Measurements from ENCODE around the gene CCDC192. TPM values are rescaled to one million over a fixed set of nuclear protein-coding genes. Genes with fewer than 3 reads are reported as not detected.

The CCDC192 gene
- total RNA-seq, 4 donors from 2014 or later = 0.70 to 3.1 (median 2.0) TPM; not detected in 1

DNA sequence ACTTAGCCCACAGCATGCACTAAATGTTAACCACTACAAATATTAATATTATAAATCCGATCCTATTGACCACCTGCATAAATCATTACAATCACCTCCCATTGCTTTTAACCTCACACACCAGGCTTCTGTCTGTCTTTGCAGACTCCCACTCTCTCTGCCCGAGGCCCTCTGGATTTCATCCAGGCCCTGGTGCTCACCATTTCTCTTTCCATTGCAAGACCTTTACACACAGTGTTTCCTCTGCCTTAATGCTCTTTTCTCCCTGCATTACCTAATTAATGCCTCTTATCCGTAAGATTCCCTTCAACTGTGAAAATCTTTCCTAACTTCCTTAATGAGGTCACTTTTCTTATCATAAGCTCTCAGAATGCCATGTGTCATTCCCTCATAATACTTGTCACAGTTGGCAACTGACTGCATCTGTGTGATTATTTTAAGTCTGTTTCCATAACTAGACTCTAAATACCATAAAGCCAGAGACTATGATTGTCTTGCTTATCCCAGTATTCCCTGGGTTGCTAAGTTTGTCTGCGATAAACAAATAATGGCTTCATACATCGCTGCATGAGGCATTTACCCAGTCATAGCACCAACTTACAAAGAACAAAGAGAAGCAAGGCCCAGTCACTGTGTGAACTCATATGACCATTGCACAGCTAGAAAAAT, 155.1 kb downstream of the CCDC192 start:
- 73% methylated on average over 5 of the region's 5 CpGs for WGBS

DNA sequence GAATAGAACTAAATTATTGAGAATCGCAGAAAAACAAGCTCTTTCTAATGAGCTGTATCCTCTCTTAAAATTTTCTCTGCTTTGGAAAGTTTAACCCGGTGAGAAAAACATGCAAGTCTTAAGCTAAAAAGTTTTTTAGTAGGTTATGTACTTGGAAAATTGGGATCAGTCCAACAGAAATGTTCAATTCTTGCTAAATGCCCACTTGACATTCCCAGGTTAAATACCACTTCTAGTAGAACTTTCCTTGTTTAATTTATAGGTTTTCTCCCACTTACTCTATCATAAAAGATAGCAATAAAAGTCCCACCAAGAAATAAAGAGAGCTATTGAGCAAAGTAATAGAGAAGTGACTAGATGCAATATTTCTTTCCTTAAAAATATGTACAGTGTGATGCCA, 157.1 kb downstream of the CCDC192 start:
- no peak overlapping the region for H3K27ac ChIP-seq
- H3K36me3 ChIP-seq = no peaks in the 10 kb centered on the region
- no peak overlapping the region for H3K4me3 ChIP-seq
- no peaks in the 10 kb centered on the region for H3K9me3 ChIP-seq
- 94% methylated on average over 2 of the region's 2 CpGs for WGBS
- no peaks in the 10 kb centered on the region for H3K27me3 ChIP-seq
- TF ChIP-seq POLR2AphosphoS5 (IDR thresholded peaks at IDR 0.05) (no peak), EP300 (IDR thresholded peaks at IDR 0.05) (no peak), POLR2A (IDR thresholded peaks at IDR 0.05) (no peak)
- TF ChIP-seq, protein P1, sequence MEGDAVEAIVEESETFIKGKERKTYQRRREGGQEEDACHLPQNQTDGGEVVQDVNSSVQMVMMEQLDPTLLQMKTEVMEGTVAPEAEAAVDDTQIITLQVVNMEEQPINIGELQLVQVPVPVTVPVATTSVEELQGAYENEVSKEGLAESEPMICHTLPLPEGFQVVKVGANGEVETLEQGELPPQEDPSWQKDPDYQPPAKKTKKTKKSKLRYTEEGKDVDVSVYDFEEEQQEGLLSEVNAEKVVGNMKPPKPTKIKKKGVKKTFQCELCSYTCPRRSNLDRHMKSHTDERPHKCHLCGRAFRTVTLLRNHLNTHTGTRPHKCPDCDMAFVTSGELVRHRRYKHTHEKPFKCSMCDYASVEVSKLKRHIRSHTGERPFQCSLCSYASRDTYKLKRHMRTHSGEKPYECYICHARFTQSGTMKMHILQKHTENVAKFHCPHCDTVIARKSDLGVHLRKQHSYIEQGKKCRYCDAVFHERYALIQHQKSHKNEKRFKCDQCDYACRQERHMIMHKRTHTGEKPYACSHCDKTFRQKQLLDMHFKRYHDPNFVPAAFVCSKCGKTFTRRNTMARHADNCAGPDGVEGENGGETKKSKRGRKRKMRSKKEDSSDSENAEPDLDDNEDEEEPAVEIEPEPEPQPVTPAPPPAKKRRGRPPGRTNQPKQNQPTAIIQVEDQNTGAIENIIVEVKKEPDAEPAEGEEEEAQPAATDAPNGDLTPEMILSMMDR (IDR thresholded peaks at IDR 0.05) = no peak
- peaks cover 3% of the 10 kb centered on the region for H3K4me1 ChIP-seq
- no peak for DNase-seq (ENCODE audit: low spot score in 2 of 2)

More for the DNA sequence above, 155.1 kb downstream of the CCDC192 start:
- Histone ChIP-seq H3K27me3 (no peaks in the 10 kb centered on the region), H3K4me3 (no peak overlapping the region), H3K4me1 (no peaks in the 10 kb centered on the region), H3K27ac (no peak overlapping the region), H3K9me3 (no peaks in the 10 kb centered on the region), H3K36me3 (no peaks in the 10 kb centered on the region)
- no peak for DNase-seq (ENCODE audit: low spot score in 2 of 2)
- TF ChIP-seq, protein P1 (IDR thresholded peaks at IDR 0.05) = no peak
- TF ChIP-seq EP300 (IDR thresholded peaks at IDR 0.05) (no peak), POLR2A (IDR thresholded peaks at IDR 0.05) (no peak), POLR2AphosphoS5 (IDR thresholded peaks at IDR 0.05) (no peak)

DNA sequence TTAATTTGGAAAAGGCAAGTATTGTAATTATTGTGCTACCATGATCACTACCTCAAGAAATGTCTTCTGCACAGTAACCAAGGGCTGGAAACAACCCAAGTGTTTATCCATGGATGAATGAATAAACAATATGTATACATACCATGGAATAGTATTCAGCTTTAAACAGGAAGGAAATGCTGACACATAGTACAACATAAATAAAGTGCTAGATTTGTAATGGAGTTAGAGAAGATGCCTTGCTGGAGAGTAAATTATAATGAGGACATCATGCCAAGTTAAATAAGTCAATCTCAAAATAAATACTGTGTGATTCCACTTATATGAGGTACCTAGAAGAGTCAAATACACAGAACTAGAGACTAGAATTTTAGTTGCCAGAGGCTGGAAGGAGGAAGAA, 160.0 kb downstream of the CCDC192 start:
- TF ChIP-seq, protein P1 (IDR thresholded peaks at IDR 0.05) = no peak
- no peak for TF ChIP-seq POLR2AphosphoS5 (IDR thresholded peaks at IDR 0.05)
- TF ChIP-seq POLR2A (IDR thresholded peaks at IDR 0.05) = no peak
- no peak for TF ChIP-seq EP300 (IDR thresholded peaks at IDR 0.05)
- Histone ChIP-seq H3K27ac (no peak overlapping the region), H3K27me3 (no peaks in the 10 kb centered on the region), H3K4me3 (no peak overlapping the region), H3K9me3 (no peaks in the 10 kb centered on the region), H3K4me1 (peaks cover 9% of the 10 kb centered on the region), H3K36me3 (no peaks in the 10 kb centered on the region)
- DNase-seq (ENCODE audit: low spot score in 2 of 2) = no peak

DNA sequence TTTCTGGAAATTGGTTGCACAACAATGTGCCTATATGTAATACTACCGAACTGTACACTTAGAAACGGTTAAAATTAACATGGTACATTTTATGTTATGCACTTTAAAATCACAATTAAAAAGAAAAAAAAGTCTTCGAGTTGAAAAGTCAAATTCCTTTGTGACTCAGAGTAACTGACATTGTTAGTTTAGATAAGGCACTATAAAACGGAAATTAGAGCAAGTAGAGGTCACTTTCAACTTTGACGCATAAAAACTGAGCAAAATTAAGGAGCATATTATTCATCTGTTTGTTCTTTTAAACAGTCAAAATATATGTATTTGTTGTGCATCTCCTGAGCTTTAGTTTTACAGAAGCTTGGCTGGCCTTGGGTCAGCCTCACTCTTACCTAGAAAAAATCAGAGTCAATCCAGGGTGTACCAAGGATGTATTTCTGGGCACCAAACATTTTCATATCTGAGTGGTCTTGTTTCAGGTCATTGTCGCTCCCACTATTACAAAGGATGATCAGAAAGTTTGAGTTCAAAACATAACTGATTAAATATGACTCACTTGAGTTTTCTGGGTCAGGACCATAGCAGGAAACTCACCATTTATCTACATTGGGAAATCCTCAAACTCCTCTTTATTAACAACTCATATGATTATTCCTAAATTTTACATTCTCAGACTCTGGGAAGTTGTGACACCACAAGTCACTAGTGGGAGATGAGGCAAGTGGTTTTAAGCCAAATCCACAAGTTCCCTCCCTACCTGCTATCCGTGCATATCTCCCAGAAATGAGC, 160.6 kb downstream of the CCDC192 start:
- H3K4me3 ChIP-seq = no peak overlapping the region
- H3K9me3 ChIP-seq = no peaks in the 10 kb centered on the region
- peak overlapping the region; percentile 59 for H3K27ac ChIP-seq
- H3K27me3 ChIP-seq = no peaks in the 10 kb centered on the region
- DNase-seq (ENCODE audit: low spot score in 2 of 2) = no peak
- TF ChIP-seq POLR2A (IDR thresholded peaks at IDR 0.05) = no peak
- no peak for TF ChIP-seq POLR2AphosphoS5 (IDR thresholded peaks at IDR 0.05)
- TF ChIP-seq, protein P1 (IDR thresholded peaks at IDR 0.05) = no peak
- no peak for TF ChIP-seq EP300 (IDR thresholded peaks at IDR 0.05)
- 84% methylated on average over 7 of the region's 7 CpGs for WGBS
- H3K36me3 ChIP-seq = no peaks in the 10 kb centered on the region
- peaks cover 9% of the 10 kb centered on the region for H3K4me1 ChIP-seq

DNA sequence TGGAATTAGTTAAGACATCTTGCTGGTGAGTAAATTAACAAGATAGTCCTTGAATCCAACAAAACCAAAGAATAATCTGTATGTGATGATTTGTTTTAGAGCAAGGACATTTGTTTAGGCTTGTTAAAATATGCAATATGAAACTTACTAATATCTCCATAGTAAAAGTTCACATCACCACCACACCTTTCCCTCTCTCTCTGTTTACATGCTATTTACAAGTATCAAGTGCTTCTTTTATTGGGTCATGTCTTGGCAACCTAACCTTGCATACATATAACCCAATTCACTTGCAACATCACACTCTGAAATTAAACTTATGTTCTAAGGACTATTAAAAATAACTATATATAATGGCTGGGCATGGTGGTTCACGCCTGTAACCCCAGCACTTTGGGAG, 161.3 kb downstream of the CCDC192 start:
- no peaks in the 10 kb centered on the region for H3K36me3 ChIP-seq
- no peak overlapping the region for H3K4me3 ChIP-seq
- DNase-seq (ENCODE audit: low spot score in 2 of 2) = no peak
- H3K27ac ChIP-seq = peak overlapping the region; percentile 59
- no peaks in the 10 kb centered on the region for H3K27me3 ChIP-seq
- TF ChIP-seq, protein P1 (IDR thresholded peaks at IDR 0.05) = no peak
- TF ChIP-seq EP300 (IDR thresholded peaks at IDR 0.05) (no peak), POLR2A (IDR thresholded peaks at IDR 0.05) (no peak), POLR2AphosphoS5 (IDR thresholded peaks at IDR 0.05) (no peak)
- peaks cover 9% of the 10 kb centered on the region for H3K4me1 ChIP-seq
- 73% methylated on average over 1 of the region's 1 CpG for WGBS
- H3K9me3 ChIP-seq = no peaks in the 10 kb centered on the region

Measured in suprapubic skin (tissue), 4 donors.